GM19035 (cell line): Measurements from ENCODE around the gene SEPTIN8.

Experiments
- ATAC-seq: cut with Tn5 transposase; IDR thresholded peaks from one replicate; pipeline ENCODE4 v1.9.1; 2021; ENCODE audit not compliant: unreplicated experiment

SEPTIN8 gene

DNA sequence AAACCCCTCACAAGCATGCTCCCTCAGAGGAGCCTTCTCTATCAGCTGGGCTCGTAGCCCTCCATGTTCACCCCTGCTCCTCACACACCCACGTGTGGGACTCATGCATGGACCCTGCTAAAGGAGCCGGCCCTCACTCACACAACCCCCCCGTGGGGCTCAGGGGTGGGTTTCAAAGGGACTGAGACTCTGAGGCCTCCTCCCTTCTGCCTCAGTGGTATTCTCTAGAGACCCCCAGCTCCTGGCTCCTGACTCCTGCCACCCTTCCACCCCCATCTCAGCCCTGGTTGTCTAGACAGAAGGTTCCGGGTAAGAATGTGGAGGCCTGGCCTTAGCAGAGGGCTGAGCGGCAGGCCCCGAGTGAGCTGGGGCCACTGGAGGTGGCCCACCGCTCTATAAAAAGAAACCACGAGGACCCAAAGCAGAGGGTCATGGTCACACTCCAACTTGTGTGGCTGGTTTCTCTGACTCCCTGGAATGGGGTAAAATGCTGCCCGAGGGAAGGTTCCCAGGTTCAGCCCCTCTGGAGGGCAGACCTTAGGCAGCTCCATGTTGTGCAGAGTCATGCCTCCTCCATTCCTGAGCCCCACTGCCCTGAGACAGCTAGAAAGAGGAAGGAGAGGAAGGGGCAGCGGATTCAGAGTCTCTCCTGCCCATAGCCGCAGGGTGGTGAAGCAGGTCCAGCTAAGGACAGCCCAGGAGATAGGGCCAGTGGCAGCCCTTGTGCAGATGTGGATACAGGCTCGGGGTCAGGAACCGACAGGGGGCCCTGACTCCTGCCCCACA lies 10.8 kb downstream of the SEPTIN8 start:
- no peak for ATAC-seq

DNA sequence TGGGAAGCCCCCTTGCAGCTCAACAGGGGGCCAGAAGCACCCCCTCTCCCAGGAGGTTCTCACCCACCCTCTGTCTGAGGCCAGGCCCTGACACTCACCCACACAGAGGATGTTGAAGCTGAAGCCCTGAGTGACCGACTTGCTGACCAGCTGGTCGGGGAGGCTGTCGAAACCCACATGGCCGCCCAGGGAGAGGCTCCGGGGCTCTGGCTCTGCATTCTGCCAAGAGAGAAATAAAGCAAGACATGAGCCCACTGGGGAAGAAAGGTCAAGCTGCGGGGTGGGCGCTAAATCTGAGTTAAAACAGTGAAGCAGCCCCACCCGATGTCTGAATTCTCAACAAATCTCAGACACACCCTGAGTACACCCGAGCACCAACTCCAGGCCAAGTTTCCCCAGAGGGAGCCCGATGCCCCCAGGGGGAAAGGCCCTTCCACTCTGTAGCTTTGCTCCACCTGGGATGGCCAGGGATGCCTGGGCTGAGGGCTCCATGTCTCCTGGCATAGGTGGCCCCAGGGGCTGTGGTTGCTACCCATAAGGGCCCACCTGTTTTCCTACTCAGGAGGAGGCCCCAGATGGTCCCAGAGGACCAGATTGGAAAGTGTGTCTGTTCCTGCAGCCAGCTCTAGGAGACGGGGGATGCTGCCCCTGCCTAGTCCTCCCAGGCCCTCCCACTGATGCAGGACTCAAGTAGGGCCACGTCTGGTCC lies 11.6 kb downstream of the SEPTIN8 start:
- no peak for ATAC-seq

DNA sequence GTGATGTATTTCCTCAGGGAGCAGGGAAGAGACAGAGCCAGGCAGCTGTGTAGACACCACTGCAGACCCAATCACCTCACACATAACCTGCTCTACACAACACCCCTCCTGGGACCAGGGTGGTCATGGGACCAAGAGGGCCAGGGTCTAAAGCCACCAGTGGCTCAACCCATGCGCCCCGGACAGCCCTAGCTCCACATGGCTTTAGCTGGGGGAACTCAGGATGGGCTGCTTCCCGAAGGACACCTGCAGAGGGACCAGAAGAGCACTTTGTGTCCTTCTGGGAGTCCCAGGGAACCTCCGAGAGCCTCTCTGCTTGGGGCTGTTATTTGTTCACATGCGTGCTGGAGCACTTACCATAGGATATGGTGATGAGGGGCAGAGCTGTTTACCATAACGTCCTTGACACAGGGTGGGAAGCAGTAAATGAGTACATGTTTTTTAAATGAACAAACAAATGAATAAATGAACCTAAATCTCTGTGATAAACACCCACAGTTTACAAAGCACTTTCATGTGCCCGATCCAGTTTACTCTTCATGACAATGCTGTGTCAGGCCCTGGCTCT lies 12.3 kb downstream of the SEPTIN8 start:
- no peak for ATAC-seq

- no peak for ATAC-seq
Measured at GRCh38 chr5:132764051-132764450, 13.0 kb downstream of the SEPTIN8 start.

- no peak for ATAC-seq
Measured at GRCh38 chr5:132763181-132764036, 13.6 kb downstream of the SEPTIN8 start.

GRCh38 chr5:132762246-132763000 lies 14.6 kb downstream of the SEPTIN8 start:
- no peak for ATAC-seq

DNA sequence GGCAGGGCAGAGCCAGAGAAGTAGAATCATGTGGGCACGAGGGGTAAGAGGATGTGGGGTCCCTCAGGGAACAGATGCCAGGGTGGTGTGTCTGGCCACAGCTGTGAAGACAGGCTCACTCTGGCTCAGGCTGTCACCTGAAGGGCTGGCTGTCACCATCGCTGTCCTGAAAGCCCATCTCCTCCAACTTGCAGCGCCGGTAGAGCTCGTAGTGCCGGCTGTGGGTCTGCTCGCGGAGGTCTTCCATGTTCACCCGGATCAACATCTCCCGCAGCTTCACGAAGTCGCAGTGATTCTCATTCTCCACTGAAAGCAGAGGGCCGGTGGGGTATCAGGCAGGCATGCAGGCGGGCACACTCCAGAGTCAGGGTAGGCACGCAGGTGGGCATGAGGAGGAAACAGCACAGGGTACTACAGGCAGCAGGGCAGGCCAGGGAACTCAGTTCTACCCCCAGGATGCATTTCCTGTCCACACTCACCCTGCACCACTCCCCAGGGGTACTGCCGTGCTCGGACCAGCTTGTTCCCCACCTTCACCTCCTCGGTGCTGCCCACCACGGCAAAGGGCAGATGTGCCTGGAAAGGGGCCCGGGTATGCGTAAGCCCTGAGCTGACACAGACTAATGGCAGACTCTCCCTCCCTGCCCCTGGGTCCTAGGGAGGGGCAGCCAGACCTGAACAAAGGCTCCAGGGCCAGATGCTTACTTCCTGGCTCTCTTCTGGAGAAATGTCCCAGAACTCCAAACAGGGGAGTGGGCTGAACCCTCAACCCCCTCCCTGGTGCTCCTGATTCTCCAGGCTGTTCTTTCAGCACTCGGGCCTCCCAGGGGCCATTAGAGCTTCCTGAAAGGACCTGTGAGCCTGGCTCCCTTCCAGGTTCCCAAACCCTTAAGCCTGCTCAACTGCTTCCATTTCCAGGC lies 15.5 kb downstream of the SEPTIN8 start:
- no peak for ATAC-seq

DNA sequence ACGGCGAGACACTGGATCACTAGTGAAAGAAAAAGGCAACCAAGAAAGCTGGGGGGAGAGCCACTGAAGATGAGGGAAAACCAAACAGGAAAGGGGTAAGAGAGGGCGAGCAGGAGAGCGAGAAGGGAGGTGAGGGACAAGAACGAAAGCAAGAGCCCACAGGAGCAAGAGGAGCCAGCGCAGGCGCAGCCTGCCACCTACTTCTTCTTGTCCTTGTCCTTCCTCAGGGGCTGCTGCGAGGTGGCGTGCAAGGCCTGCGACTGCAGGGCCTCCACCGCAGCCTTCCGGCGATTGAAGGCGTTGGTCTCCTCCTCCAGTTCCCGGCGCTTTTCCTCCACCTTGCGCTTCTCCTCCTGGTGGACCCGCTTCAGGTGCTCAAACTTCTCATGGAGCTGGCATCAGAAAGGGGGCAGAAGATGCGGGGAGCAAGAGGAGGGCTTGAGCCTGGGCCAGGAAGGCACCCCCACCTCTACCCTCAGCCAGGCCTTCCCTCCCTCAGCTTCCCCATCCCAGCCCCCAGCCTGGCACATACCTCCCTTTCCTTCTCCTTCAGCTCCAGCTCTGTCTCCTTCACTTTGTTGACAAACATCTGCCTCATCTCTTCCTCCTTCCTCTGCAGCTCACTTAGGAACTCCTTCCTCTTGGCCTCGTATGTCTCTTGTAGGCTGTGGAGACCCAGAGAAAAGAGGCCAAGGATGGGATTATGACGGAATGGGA lies 16.3 kb downstream of the SEPTIN8 start:
- ATAC-seq = no peak

DNA sequence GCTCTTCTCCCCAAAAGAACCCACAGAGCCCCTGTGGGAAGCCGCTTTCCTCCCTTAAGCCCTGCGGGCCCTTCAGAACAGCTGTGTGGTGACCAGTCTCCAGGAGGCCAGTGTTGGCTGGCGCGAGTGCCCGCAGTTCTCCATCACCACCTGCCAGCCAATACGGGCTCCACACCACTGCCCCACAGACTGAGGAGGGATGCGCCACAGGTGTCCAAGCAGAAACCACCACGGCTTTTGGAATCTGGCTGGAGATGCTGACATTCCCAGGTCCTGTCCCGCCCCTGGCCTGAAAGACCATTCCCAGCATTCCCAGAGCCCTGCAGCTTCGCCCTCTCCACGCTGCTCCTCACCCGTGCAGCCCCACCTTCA lies 17.0 kb downstream of the SEPTIN8 start:
- ATAC-seq = no peak

- no peak for ATAC-seq
Measured at GRCh38 chr5:132759114-132760048, 17.7 kb downstream of the SEPTIN8 start.

- ATAC-seq = no peak
Measured at GRCh38 chr5:132758451-132758850, 18.6 kb downstream of the SEPTIN8 start.

DNA sequence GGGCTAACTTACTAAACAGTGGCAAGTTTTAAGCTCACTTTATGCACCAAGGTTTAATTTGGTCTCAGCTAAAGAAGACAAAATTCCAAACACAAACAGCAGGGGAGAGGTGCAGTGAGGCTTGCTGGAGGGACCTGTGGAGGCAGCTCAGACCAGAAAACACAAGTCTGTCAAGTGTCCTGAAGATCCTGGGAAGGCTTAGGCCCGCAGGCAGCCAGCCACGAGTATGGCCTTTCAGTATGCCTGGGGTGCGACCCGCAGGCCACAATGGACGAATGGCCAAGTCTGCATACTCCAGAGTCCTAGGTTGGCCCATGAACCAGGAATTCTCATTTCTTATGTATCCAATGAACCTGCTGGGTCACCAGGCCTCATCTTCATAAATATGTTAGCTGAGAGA lies 20.5 kb downstream of the SEPTIN8 start:
- ATAC-seq = no peak

- no peak for ATAC-seq
Measured at GRCh38 chr5:132754947-132755346, 22.1 kb downstream of the SEPTIN8 start.

GRCh38 chr5:132754111-132754510 lies 22.9 kb downstream of the SEPTIN8 start:
- no peak for ATAC-seq

DNA sequence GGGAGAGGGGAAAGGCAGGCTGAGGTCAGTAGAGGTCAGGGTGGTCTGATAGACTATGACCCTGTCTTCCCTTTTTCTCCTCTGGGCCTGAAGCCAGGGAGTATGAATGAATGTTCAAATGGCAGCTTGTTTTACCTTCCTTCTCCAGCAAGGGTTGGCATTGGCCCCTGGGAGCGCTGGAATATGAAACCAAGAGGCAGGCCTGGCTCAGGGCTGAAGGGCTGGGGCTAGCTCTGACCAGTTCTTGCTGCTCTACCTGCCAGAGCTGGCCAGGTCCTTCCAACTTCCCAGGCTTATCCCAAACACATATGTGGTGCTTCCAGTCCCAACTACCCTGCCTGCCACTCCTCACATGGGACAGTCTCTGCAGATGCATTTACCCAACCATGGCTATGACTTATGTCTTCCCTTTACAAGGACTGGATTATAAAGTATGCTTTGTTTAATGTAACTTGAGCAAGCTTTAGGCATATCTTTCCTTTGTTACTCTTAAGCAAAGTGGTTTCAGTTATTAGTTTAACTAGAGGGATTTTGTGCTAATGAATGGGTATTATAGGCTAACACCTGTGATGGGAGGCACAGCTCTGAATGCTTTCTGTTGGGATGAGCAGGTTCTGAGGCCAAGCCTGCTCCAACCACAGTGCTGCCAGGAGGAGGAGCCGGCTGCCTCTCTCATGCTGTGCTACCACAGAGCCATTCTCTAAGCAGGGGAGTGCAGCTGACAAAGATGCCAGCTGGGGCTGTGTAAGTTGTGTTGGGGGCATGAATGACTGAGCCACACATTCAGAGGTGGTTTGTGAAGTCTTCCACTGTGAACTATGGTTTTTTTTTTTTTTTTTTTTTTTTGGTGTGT lies 23.7 kb downstream of the SEPTIN8 start:
- no peak for ATAC-seq

DNA sequence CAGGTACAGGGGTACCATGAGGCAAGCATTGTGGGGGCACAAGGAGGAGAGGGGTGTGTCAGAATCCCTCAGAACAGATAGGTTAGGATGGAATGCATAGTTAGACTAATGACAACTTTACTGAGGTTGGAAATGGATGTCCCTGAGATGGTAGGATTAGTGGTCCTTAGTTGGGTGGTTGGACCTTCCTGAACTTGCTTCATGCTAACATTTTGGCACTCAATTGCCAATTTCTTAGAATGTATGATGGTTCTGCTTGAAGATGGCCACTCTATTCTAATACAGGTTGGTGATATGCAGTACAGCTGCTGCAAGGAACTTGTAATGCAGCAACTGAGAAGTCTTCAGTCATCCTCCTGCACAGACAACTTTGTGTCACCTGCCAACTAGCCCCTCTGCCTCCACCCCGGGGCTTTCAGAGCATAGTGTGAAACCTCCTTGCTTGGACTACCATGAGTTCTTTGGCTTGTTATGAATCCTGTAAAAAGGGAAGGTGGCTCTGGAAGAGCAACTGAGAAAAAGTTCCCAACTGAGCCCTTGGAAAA lies 24.4 kb downstream of the SEPTIN8 start:
- no peak for ATAC-seq
